ENCODE results near the gene RRP1. TPM values are rescaled to one million over a fixed set of nuclear protein-coding genes. Genes with fewer than 3 reads are reported as not detected.
"Not testable (repeated sequence)": the region's sequence is repeated elsewhere in the genome, so short reads cannot be mapped to it uniquely, and the experiment has no call there.

Gene RRP1
- total RNA-seq, 2 donors from 2014 or later, result 21.3 to 34.3 TPM

DNA sequence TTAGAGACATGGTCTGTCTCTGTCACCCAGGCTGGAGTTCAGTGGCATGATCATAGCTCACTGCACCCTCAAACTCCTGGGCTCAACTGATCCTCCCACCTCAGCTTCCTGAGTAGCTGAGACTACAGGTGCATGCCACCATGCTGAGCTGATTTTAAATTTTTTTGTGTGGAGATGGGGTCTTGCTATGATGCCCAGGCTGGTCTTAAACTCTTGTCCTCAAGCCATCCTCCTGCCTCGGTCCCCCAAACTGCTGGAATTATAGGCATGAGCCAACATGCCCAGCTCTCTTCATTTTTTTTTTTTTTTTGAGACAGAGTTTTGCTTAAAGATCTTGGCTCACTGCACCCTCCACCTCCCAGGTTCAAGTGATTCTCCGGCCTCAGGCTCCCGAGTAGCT is 50.9 kb downstream of the RRP1 start:
- no peaks in the 10 kb centered on the region for H3K4me1 ChIP-seq (ENCODE audit: control insufficient read depth in 1 of 2, low read depth in 2 of 2)
- no peak for ATAC-seq (ENCODE audit: insufficient number of reproducible peaks, low FRiP score, low read depth)
- TF ChIP-seq, protein P1, sequence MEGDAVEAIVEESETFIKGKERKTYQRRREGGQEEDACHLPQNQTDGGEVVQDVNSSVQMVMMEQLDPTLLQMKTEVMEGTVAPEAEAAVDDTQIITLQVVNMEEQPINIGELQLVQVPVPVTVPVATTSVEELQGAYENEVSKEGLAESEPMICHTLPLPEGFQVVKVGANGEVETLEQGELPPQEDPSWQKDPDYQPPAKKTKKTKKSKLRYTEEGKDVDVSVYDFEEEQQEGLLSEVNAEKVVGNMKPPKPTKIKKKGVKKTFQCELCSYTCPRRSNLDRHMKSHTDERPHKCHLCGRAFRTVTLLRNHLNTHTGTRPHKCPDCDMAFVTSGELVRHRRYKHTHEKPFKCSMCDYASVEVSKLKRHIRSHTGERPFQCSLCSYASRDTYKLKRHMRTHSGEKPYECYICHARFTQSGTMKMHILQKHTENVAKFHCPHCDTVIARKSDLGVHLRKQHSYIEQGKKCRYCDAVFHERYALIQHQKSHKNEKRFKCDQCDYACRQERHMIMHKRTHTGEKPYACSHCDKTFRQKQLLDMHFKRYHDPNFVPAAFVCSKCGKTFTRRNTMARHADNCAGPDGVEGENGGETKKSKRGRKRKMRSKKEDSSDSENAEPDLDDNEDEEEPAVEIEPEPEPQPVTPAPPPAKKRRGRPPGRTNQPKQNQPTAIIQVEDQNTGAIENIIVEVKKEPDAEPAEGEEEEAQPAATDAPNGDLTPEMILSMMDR (IDR thresholded peaks at IDR 0.05), result no peak

DNA sequence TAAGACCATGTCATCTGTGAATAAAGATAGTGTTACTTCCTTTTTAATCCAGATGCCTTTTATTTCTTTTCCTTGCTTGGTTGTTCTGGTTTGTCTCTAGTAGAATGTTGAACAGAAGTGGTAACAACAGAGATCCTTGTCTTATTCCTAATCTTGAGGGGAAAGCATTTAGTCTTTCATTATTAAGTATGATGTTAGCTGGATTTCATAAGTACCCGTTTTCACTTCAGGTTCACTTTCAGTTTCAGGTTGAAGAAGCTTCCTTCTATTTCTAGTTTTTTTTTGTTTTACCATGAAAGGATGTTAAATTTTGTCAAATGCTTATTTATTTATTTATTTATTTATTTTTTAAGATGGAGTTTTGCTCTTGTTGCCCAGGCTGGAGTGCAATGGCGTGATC is 53.4 kb downstream of the RRP1 start:
- TF ChIP-seq, protein P1 (IDR thresholded peaks at IDR 0.05), result no peak
- Histone ChIP-seq H3K4me3 (no peak overlapping the region), H3K9me3 (no peaks in the 10 kb centered on the region), H3K4me1 (ENCODE audit: control insufficient read depth in 1 of 2, low read depth in 2 of 2) (no peaks in the 10 kb centered on the region), H3K27me3 (replicated peaks; ENCODE audit: insufficient read depth) (no peaks in the 10 kb centered on the region), H3K36me3 (no peaks in the 10 kb centered on the region), H3K27ac (no peak overlapping the region)
- DNase-seq (ENCODE audit: low spot score) (no peak), ATAC-seq (ENCODE audit: insufficient number of reproducible peaks, low FRiP score, low read depth) (no peak)

More for the DNA sequence above, 50.9 kb downstream of the RRP1 start:
- no peak for DNase-seq (ENCODE audit: low spot score)
- H3K9me3 ChIP-seq, result no peaks in the 10 kb centered on the region
- no peaks in the 10 kb centered on the region for H3K27me3 ChIP-seq (replicated peaks; ENCODE audit: insufficient read depth)
- no peak overlapping the region for H3K4me3 ChIP-seq
- no peaks in the 10 kb centered on the region for H3K36me3 ChIP-seq
- H3K27ac ChIP-seq, result no peak overlapping the region

DNA sequence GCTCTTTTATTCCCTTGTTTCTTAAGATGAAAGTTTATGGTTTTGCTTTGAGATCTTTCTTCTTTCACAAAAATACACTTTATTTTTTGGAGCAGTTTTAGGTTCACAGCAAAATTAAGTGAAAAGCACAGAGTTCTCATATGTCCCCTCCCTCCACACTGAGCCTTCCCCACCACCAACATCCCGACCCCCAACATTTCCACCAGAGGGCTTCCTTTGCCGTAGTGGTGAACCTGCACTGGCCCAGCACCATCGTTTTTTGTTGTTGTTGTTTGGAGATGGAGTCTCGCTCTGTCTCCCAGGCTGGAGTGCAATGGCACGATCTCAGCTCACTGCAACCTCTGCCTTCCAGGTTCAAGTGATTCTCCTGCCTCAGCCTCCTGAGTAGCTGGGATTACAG is 55.5 kb downstream of the RRP1 start:
- H3K9me3 ChIP-seq; ATAC-seq (ENCODE audit: insufficient number of reproducible peaks, low FRiP score, low read depth); H3K27ac ChIP-seq; H3K36me3 ChIP-seq; H3K4me3 ChIP-seq; H3K4me1 ChIP-seq (ENCODE audit: control insufficient read depth in 1 of 2, low read depth in 2 of 2); DNase-seq (ENCODE audit: low spot score); H3K27me3 ChIP-seq (replicated peaks; ENCODE audit: insufficient read depth): not testable (repeated sequence)

DNA sequence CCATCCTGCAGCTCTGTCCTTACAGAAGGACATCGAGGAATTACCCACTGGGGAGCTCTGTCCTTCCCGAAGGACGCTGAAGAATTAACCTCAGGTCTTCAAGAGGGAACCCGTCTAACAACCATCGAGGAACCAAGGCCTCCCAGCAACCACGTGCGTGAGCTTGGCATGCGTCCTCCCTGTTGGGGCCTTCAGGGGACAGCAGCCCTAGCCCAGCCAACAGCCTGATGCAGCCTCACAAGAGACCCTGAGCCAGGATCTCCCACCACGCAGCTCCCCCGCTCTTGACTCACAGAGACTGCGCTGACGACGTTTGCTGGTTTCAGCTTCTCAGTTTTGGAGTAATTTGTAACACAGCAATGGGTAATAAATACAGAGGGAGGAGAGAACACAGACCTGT is 56.0 kb downstream of the RRP1 start:
- no peak overlapping the region for H3K4me3 ChIP-seq
- no peak overlapping the region for H3K27ac ChIP-seq
- H3K9me3 ChIP-seq, result no peaks in the 10 kb centered on the region
- H3K4me1 ChIP-seq (ENCODE audit: control insufficient read depth in 1 of 2, low read depth in 2 of 2), result no peaks in the 10 kb centered on the region
- TF ChIP-seq, protein P1 (IDR thresholded peaks at IDR 0.05), result no peak
- no peaks in the 10 kb centered on the region for H3K27me3 ChIP-seq (replicated peaks; ENCODE audit: insufficient read depth)
- DNase-seq (ENCODE audit: low spot score) (no peak), ATAC-seq (ENCODE audit: insufficient number of reproducible peaks, low FRiP score, low read depth) (no peak)
- no peaks in the 10 kb centered on the region for H3K36me3 ChIP-seq

DNA sequence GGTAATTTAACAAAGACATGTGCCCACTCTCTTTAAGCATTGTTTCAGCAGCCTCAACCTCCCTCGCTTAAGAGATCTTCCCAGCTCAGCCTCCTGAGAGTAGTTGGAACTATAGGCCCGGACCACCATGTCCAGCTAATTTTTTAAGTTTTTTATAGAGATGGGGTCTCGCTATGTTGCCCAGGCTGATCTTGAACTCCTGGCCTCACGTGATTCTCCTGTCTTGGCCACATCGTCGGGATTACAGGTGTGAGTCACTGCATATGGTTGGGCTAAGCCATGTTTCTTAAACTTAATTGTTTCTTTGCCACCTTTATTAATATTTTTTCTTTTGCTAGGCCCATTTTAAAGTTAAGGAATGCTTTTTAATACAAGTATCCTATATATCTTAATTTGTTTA is 57.1 kb downstream of the RRP1 start:
- H3K4me1 ChIP-seq (ENCODE audit: control insufficient read depth in 1 of 2, low read depth in 2 of 2), result no peaks in the 10 kb centered on the region
- ATAC-seq (ENCODE audit: insufficient number of reproducible peaks, low FRiP score, low read depth), result no peak
- H3K27me3 ChIP-seq (replicated peaks; ENCODE audit: insufficient read depth), result no peaks in the 10 kb centered on the region
- no peak overlapping the region for H3K4me3 ChIP-seq
- TF ChIP-seq, protein P1 (IDR thresholded peaks at IDR 0.05), result no peak
- H3K9me3 ChIP-seq, result no peaks in the 10 kb centered on the region
- no peak overlapping the region for H3K27ac ChIP-seq
- no peaks in the 10 kb centered on the region for H3K36me3 ChIP-seq
- no peak for DNase-seq (ENCODE audit: low spot score)

DNA sequence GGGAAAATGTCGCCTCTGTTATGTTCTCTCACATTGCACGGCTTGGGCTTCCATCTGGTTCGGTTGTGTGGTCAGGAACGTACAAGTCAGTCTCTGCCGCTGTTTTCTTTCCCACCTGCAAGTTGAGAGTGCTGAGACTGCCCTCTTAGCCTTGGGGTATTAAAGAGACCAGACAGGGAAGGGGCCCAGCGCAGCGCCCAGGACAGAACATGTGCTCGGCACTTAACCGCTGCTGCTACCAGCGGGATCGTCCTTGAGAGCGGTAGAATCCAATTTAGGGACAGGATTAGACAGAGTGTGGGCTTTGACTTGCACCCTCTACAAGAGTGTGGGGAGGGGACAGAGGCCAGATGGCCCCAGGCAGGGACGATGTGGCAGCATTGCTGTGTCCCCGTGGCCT is 57.9 kb downstream of the RRP1 start:
- ATAC-seq (ENCODE audit: insufficient number of reproducible peaks, low FRiP score, low read depth) (no peak), DNase-seq (ENCODE audit: low spot score) (no peak)
- TF ChIP-seq, protein P1 (IDR thresholded peaks at IDR 0.05), result no peak
- Histone ChIP-seq H3K4me3 (no peak overlapping the region), H3K9me3 (no peaks in the 10 kb centered on the region), H3K27ac (no peak overlapping the region), H3K36me3 (no peaks in the 10 kb centered on the region), H3K27me3 (replicated peaks; ENCODE audit: insufficient read depth) (no peaks in the 10 kb centered on the region), H3K4me1 (ENCODE audit: control insufficient read depth in 1 of 2, low read depth in 2 of 2) (no peaks in the 10 kb centered on the region)
